Parathyroid adenoma (tissue), 2 donors: ENCODE measurements around the gene ARHGEF19.

ENCODE experiments used
- H2AFZ ChIP-seq: fragments of 300-600 bp; sonication (generic); one replicate; pipeline ENCODE4 v1.7.0; 2017; ENCODE audit warnings: antibody characterized with exemption, mild to moderate bottlenecking
- H3K27ac ChIP-seq: fragments of 300-600 bp; sonication (generic); one replicate; pipeline ENCODE4 v1.7.0; 2017
- H3K27me3 ChIP-seq: fragments of 300-600 bp; sonication (generic); one replicate; pipeline ENCODE4 v1.7.0; 2017; ENCODE audit warnings: low read length; ENCODE audit not compliant: control insufficient read depth, insufficient read depth
- H3K36me3 ChIP-seq: fragments of 300-600 bp; sonication (generic); one replicate; pipeline ENCODE4 v1.7.0; 2017; ENCODE audit warnings: low read length; ENCODE audit not compliant: control insufficient read depth, insufficient read depth
- H3K4me1 ChIP-seq: fragments of 300-600 bp; sonication (generic); one replicate; pipeline ENCODE4 v1.7.0; 2017; ENCODE audit warnings: control low read depth
- H3K4me2 ChIP-seq: fragments of 300-600 bp; sonication (generic); one replicate; pipeline ENCODE4 v1.7.0; 2017; ENCODE audit warnings: low read length
- H3K4me3 ChIP-seq: fragments of 300-600 bp; sonication (generic); one replicate; pipeline ENCODE4 v1.7.0; 2017; ENCODE audit warnings: low read depth, low read length
- H3K79me2 ChIP-seq: fragments of 300-600 bp; sonication (generic); one replicate; pipeline ENCODE4 v1.7.0; 2017; ENCODE audit warnings: control low read depth
- H3K9ac ChIP-seq: fragments of 300-600 bp; sonication (generic); one replicate; pipeline ENCODE4 v1.7.0; 2017; ENCODE audit warnings: mild to moderate bottlenecking
- H3K9me3 ChIP-seq: fragments of 300-600 bp; sonication (generic); one replicate; pipeline ENCODE4 v1.7.0; 2017; ENCODE audit warnings: low read length; ENCODE audit not compliant: control insufficient read depth
- TF ChIP-seq, protein P1 (sequence below): fragments of 300-600 bp; sonication (generic); IDR thresholded peaks from one replicate; pipeline ENCODE4 v1.7.0; 2017; ENCODE audit warnings: antibody characterized with exemption, mild to moderate bottlenecking
- donor health status: primary hyperparathyroidism.

ARHGEF19 gene

DNA sequence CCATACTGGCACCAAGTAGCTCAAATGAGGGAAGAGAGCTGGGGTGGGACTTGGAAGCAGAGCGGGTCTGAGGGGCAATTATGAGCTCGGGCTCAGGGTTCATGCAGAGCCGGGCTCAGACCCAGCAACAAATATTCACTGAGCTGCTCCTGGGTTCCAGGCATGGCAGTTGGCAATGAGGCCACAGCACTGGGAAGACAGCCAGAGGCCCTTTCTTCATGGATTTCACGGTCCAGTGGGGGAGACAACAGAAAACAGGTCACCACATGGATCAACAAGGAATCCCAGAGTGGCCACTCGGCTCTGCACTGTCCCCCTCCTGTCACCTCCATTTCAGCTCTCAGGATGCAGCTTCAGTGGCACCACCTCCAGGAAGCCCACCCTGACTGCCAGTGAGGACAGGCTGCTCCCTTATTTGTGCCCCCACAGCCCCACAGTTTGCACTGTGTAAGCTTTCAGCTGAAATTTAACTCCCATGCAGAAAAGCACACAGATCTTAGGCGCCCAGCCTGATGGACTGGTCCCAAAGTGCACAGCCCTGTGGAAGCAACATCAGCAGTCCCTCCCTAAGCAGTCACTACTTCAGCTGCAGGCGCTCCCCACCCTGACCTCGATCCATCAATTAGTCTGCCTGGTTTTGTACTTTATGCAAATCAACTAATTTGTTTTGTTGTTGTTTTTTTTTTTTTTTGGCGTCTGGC, 22.4 kb downstream of the ARHGEF19 start:
- Histone ChIP-seq H3K9ac (no peak overlapping the region), H3K9me3 (no peaks in the 10 kb centered on the region), H3K27me3 (no peaks in the 10 kb centered on the region), H3K4me1 (peaks cover 5% of the 10 kb centered on the region), H3K4me3 (no peak overlapping the region), H3K36me3 (no peaks in the 10 kb centered on the region), H3K4me2 (peak overlapping the region; percentile 1), H3K27ac (no peak overlapping the region), H2AFZ (no peak overlapping the region), H3K79me2 (no peaks in the 10 kb centered on the region)
- TF ChIP-seq, protein P1, sequence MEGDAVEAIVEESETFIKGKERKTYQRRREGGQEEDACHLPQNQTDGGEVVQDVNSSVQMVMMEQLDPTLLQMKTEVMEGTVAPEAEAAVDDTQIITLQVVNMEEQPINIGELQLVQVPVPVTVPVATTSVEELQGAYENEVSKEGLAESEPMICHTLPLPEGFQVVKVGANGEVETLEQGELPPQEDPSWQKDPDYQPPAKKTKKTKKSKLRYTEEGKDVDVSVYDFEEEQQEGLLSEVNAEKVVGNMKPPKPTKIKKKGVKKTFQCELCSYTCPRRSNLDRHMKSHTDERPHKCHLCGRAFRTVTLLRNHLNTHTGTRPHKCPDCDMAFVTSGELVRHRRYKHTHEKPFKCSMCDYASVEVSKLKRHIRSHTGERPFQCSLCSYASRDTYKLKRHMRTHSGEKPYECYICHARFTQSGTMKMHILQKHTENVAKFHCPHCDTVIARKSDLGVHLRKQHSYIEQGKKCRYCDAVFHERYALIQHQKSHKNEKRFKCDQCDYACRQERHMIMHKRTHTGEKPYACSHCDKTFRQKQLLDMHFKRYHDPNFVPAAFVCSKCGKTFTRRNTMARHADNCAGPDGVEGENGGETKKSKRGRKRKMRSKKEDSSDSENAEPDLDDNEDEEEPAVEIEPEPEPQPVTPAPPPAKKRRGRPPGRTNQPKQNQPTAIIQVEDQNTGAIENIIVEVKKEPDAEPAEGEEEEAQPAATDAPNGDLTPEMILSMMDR: no peak

DNA sequence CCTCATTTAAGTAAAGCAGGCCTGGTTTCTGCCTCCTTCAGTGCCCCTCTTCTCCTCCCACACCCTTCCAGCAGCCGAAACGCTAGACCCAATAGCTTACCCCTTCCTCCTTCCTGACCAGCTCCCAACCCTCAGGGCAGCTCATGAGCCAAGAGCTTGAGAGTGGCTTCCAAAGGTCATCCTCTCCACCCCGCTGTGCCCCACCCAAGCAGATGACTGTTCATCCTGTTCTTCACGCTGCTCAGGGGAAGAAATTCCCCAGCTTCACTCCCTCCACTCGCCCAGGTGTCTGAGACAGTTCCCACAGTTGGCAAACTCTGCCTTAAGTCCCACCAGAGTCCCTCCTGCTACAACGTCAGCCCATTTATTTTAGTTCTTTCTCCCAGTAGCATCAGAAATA, 23.4 kb downstream of the ARHGEF19 start:
- Histone ChIP-seq H3K4me3 (no peak overlapping the region), H3K27ac (no peak overlapping the region), H3K9me3 (no peaks in the 10 kb centered on the region), H3K36me3 (no peaks in the 10 kb centered on the region), H2AFZ (no peak overlapping the region), H3K4me2 (no peak overlapping the region), H3K27me3 (no peaks in the 10 kb centered on the region), H3K4me1 (peaks cover 5% of the 10 kb centered on the region), H3K79me2 (no peaks in the 10 kb centered on the region), H3K9ac (no peak overlapping the region)
- TF ChIP-seq, protein P1: no peak

DNA sequence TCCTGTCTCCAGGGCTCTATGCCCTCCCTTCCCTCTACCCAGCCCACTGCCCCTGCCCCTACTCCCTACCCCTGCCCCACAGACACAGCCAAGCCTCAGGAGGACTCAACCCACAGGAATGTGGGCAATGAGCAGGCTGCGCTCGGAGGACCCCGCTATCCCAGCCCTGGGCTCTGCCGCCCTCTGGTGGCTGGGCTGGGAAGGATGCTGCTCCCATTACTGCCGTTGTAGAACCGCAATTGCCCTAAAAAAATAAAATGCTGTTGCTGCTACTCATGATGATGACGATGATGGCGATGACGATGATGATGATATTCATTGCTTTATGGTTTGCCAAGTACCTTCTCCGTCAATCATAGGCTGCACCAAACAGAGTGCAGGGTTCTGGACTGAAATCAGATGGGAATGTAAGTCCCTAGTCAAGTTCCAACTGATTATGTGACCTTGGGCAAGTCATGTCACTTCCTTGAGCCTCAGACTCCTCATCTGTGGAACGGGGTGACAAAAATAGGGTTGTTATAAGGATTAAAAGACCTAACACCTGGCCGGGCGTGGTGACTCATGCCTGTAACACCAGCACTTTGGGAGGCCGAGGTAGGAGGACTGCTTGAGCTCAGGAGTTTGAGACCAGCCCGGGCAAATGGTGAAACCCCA, 24.6 kb downstream of the ARHGEF19 start:
- H3K4me2 ChIP-seq: no peak overlapping the region

DNA sequence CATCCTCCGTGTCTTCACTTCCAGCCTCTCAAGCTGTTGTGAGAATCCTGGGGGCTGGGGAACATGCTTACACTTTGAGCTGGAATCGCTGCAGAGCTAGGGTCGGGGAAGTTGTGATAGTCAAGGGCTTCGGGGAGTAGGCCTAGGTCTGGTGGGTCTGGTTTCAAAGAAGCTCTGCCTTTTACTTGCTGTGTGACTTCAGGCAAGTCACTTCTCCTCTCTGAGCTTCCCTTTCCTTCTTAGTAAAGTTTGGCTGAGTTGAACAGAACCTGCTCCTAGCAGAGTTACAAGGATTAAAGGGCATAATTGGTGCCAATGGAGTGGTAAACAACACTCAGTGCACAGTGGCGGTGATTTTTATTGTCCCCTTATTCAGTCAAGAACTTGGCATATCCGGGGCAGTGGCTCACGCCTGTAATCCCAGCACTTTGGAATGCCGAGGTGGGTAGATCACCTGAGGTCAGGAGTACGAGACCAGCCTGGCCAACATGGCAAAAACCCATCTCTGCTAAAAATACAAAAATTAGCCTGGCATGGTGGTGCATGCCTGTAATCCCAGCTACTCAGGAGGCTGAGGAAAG, 25.7 kb downstream of the ARHGEF19 start:
- no peak overlapping the region for H3K4me2 ChIP-seq
- H3K4me3 ChIP-seq: no peak overlapping the region
- H3K36me3 ChIP-seq: no peaks in the 10 kb centered on the region
- no peak overlapping the region for H2AFZ ChIP-seq
- H3K27ac ChIP-seq: no peak overlapping the region
- no peaks in the 10 kb centered on the region for H3K9me3 ChIP-seq
- no peaks in the 10 kb centered on the region for H3K79me2 ChIP-seq
- peaks cover 5% of the 10 kb centered on the region for H3K4me1 ChIP-seq
- TF ChIP-seq, protein P1: no peak
- H3K27me3 ChIP-seq: no peaks in the 10 kb centered on the region
- no peak overlapping the region for H3K9ac ChIP-seq

More for the DNA sequence above, 24.6 kb downstream of the ARHGEF19 start:
- no peak overlapping the region for H3K9ac ChIP-seq
- H2AFZ ChIP-seq: no peak overlapping the region
- no peaks in the 10 kb centered on the region for H3K36me3 ChIP-seq
- H3K79me2 ChIP-seq: no peaks in the 10 kb centered on the region
- H3K27me3 ChIP-seq: no peaks in the 10 kb centered on the region
- TF ChIP-seq, protein P1: peak; percentile 93
- H3K4me1 ChIP-seq: peaks cover 5% of the 10 kb centered on the region
- no peak overlapping the region for H3K27ac ChIP-seq
- no peaks in the 10 kb centered on the region for H3K9me3 ChIP-seq
- H3K4me3 ChIP-seq: no peak overlapping the region
